ENCODE measurements around the gene PUM2.

Gene PUM2

GRCh38 chr2:20203521-20204225 is 147.0 kb downstream of the PUM2 start:
- no peak overlapping the region for H3K4me3 ChIP-seq (ENCODE audit: insufficient read depth, low read depth, low read length)
- H3K27ac ChIP-seq (ENCODE audit: insufficient read depth, low read depth, low read length, poor library complexity, severe bottlenecking): no peak overlapping the region
- 95 to 97% methylated on average over 17 of the region's 17 CpGs for WGBS, 2 experiments
- H3K36me3 ChIP-seq (ENCODE audit: control insufficient read depth, insufficient read depth, low read length): peaks cover 25% of the 10 kb centered on the region
- H3K4me1 ChIP-seq (ENCODE audit: control insufficient read depth, insufficient read depth, low read length): no peaks in the 10 kb centered on the region
- no peaks in the 10 kb centered on the region for H3K27me3 ChIP-seq (ENCODE audit: control insufficient read depth, insufficient read depth, low read length, poor library complexity, severe bottlenecking)
- H3K9me3 ChIP-seq (ENCODE audit: control insufficient read depth, low read length): no peaks in the 10 kb centered on the region

- H3K27ac ChIP-seq (ENCODE audit: insufficient read depth, low read depth, low read length, poor library complexity, severe bottlenecking): no peak overlapping the region
- WGBS, 2 experiments: 93 to 97% methylated on average over 10 of the region's 10 CpGs
- H3K27me3 ChIP-seq (ENCODE audit: control insufficient read depth, insufficient read depth, low read length, poor library complexity, severe bottlenecking): no peaks in the 10 kb centered on the region
- H3K4me1 ChIP-seq (ENCODE audit: control insufficient read depth, insufficient read depth, low read length): no peaks in the 10 kb centered on the region
- H3K36me3 ChIP-seq (ENCODE audit: control insufficient read depth, insufficient read depth, low read length): peaks cover 25% of the 10 kb centered on the region
- H3K4me3 ChIP-seq (ENCODE audit: insufficient read depth, low read depth, low read length): no peak overlapping the region
- no peaks in the 10 kb centered on the region for H3K9me3 ChIP-seq (ENCODE audit: control insufficient read depth, low read length)
Observed at GRCh38 chr2:20203072-20203471, 147.6 kb downstream of the PUM2 start.

GRCh38 chr2:20201671-20202070 is 149.0 kb downstream of the PUM2 start:
- no peak overlapping the region for H3K4me3 ChIP-seq (ENCODE audit: insufficient read depth, low read depth, low read length)
- peaks cover 25% of the 10 kb centered on the region for H3K36me3 ChIP-seq (ENCODE audit: control insufficient read depth, insufficient read depth, low read length)
- WGBS, 2 experiments: 94 to 95% methylated on average over 17 of the region's 17 CpGs
- no peaks in the 10 kb centered on the region for H3K9me3 ChIP-seq (ENCODE audit: control insufficient read depth, low read length)
- no peak overlapping the region for H3K27ac ChIP-seq (ENCODE audit: insufficient read depth, low read depth, low read length, poor library complexity, severe bottlenecking)
- H3K4me1 ChIP-seq (ENCODE audit: control insufficient read depth, insufficient read depth, low read length): no peaks in the 10 kb centered on the region
- H3K27me3 ChIP-seq (ENCODE audit: control insufficient read depth, insufficient read depth, low read length, poor library complexity, severe bottlenecking): no peaks in the 10 kb centered on the region

- Histone ChIP-seq H3K27ac (ENCODE audit: insufficient read depth, low read depth, low read length, poor library complexity, severe bottlenecking) (no peak overlapping the region), H3K36me3 (ENCODE audit: control insufficient read depth, insufficient read depth, low read length) (peaks cover 25% of the 10 kb centered on the region), H3K4me1 (ENCODE audit: control insufficient read depth, insufficient read depth, low read length) (no peaks in the 10 kb centered on the region), H3K9me3 (ENCODE audit: control insufficient read depth, low read length) (no peaks in the 10 kb centered on the region), H3K4me3 (ENCODE audit: insufficient read depth, low read depth, low read length) (no peak overlapping the region), H3K27me3 (ENCODE audit: control insufficient read depth, insufficient read depth, low read length, poor library complexity, severe bottlenecking) (no peaks in the 10 kb centered on the region)
- WGBS, 2 experiments: 95 to 96% methylated on average over 26 of the region's 26 CpGs
Observed at GRCh38 chr2:20200697-20201555, 149.7 kb downstream of the PUM2 start.

- no peaks in the 10 kb centered on the region for H3K27me3 ChIP-seq (ENCODE audit: control insufficient read depth, insufficient read depth, low read length, poor library complexity, severe bottlenecking)
- no peaks in the 10 kb centered on the region for H3K9me3 ChIP-seq (ENCODE audit: control insufficient read depth, low read length)
- H3K4me1 ChIP-seq (ENCODE audit: control insufficient read depth, insufficient read depth, low read length): no peaks in the 10 kb centered on the region
- 93 to 94% methylated on average over 6 of the region's 6 CpGs for WGBS, 2 experiments
- H3K27ac ChIP-seq (ENCODE audit: insufficient read depth, low read depth, low read length, poor library complexity, severe bottlenecking): no peak overlapping the region
- peaks cover 25% of the 10 kb centered on the region for H3K36me3 ChIP-seq (ENCODE audit: control insufficient read depth, insufficient read depth, low read length)
- no peak overlapping the region for H3K4me3 ChIP-seq (ENCODE audit: insufficient read depth, low read depth, low read length)
Observed at GRCh38 chr2:20199633-20200270, 150.9 kb downstream of the PUM2 start.

GRCh38 chr2:20198796-20199632 is 151.6 kb downstream of the PUM2 start:
- WGBS, 2 experiments: 79 to 80% methylated on average over 13 to 14 of the region's 14 CpGs

More at GRCh38 chr2:20198796-20199632, 151.6 kb downstream of the PUM2 start:
- Histone ChIP-seq H3K27ac (ENCODE audit: insufficient read depth, low read depth, low read length, poor library complexity, severe bottlenecking) (no peak overlapping the region), H3K9me3 (ENCODE audit: control insufficient read depth, low read length) (no peaks in the 10 kb centered on the region), H3K27me3 (ENCODE audit: control insufficient read depth, insufficient read depth, low read length, poor library complexity, severe bottlenecking) (no peaks in the 10 kb centered on the region), H3K36me3 (ENCODE audit: control insufficient read depth, insufficient read depth, low read length) (peaks cover 24% of the 10 kb centered on the region), H3K4me3 (ENCODE audit: insufficient read depth, low read depth, low read length) (no peak overlapping the region), H3K4me1 (ENCODE audit: control insufficient read depth, insufficient read depth, low read length) (no peaks in the 10 kb centered on the region)

Data from ectodermal cell (in vitro differentiated cells).